Activated CD4-positive, alpha-beta T cell treated with anti-CD3 and anti-CD28 coated beads, Interleukin-2, amount 50 U/mL, for 4 hours (primary cell): ENCODE measurements around the gene GPSM3.
A peak's percentile ranks its signal among the peaks of the same experiment; 100 is the strongest.

ENCODE experiments used
- DNase-seq, 2 experiments: peaks; one replicate each; pipeline ENCODE4 v3.0.0-alpha.2; 2020

GPSM3 gene

GRCh38 chr6:32170294-32170693, 22.1 kb downstream of the GPSM3 start:
- DNase-seq: no peak

GRCh38 chr6:32168807-32169591, 23.4 kb downstream of the GPSM3 start:
- DNase-seq: no peak

- DNase-seq: no peak
Measured at GRCh38 chr6:32168350-32168749, 24.1 kb downstream of the GPSM3 start.

- no peak for DNase-seq
Measured at GRCh38 chr6:32167761-32168262, 24.6 kb downstream of the GPSM3 start.

GRCh38 chr6:32167154-32167760, 25.2 kb downstream of the GPSM3 start:
- DNase-seq: no peak

GRCh38 chr6:32166411-32167061, 25.9 kb downstream of the GPSM3 start:
- DNase-seq: no peak

- no peak for DNase-seq
Measured at GRCh38 chr6:32164295-32164694, 28.1 kb downstream of the GPSM3 start, which contains the start of gene EGFL8. EGFL8 (plus strand) TSS chr6:32164595; CDS start chr6:32166166, 1,571 bp downstream.

GRCh38 chr6:32163559-32164258, 28.7 kb downstream of the GPSM3 start:
- DNase-seq: no peak

- no peak for DNase-seq
Measured at GRCh38 chr6:32158052-32158451, 34.4 kb downstream of the GPSM3 start.

- DNase-seq: no peak
Measured at GRCh38 chr6:32156891-32157290, 35.6 kb downstream of the GPSM3 start.

- DNase-seq: peak; percentile 44 to 49
Measured at GRCh38 chr6:32154514-32155161, 37.8 kb downstream of the GPSM3 start.

- peak; percentile 54 to 55 for DNase-seq
Measured at GRCh38 chr6:32153564-32154513, 38.6 kb downstream of the GPSM3 start, which contains the start of gene PPT2. PPT2 (plus strand) TSS chr6:32154141; CDS start chr6:32154595, 454 bp downstream.

- DNase-seq: no peak
Measured at GRCh38 chr6:32152769-32153563, 39.5 kb downstream of the GPSM3 start.

GRCh38 chr6:32151863-32152768, 40.3 kb downstream of the GPSM3 start, which contains the start of gene PRRT1:
PRRT1 (minus strand) TSS chr6:32151939; CDS start chr6:32151827, 112 bp downstream.
- no peak for DNase-seq

- no peak for DNase-seq
Measured at GRCh38 chr6:32151181-32151862, 41.1 kb downstream of the GPSM3 start.

- no peak for DNase-seq
Measured at GRCh38 chr6:32149932-32150870, 42.2 kb downstream of the GPSM3 start.

- no peak for DNase-seq
Measured at GRCh38 chr6:32149092-32149755, 43.2 kb downstream of the GPSM3 start.
